Measurements from ENCODE around the gene SORCS3.

The SORCS3 gene

DNA sequence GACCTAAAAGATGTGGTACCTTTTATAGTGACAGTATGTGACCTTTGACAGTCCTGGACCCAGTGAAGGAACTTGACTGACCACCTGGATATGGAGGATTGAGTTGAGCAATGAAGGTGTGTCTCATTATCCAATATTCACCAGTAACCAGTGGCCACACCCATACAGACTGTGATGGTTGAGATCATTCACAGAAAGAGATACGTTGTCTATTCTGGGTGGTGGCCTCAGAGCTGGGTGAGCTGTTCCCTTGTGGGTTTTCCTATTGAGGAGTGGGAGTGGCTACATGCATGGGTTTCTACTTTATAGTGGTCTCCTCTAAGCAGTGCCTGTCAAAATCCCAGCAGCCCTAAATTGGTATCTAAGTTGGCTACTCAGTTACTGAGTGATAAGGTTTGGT lies 507.4 kb downstream of the SORCS3 start:
- no peak for DNase-seq
- ATAC-seq = no peak
- no peaks in the 10 kb centered on the region for H3K9me3 Mint-ChIP-seq
- H3K4me3 Mint-ChIP-seq = no peak overlapping the region
- H3K36me3 Mint-ChIP-seq (ENCODE audit: low read depth) = no peaks in the 10 kb centered on the region
- H3K27ac Mint-ChIP-seq = no peak overlapping the region
- H3K27me3 Mint-ChIP-seq = no peaks in the 10 kb centered on the region
- H3K4me1 Mint-ChIP-seq = no peaks in the 10 kb centered on the region

DNA sequence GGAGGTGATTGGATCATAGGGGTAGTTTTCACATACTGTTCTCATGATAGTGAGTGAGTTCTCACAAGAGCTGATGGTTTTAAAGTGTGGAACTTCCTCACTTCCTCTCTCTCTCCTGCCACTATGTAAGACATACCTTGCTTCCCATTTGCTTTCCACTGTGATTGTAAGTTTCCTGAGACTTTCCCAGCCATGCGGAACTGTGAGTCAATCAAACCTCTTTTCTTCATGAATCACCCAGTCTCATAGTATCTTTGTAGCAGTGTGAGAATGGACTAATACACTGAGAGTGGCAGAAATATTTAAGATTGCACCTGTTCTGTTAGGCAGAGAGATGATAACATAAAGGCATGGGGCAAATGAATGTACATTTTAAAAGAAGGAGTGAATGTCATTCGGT lies 507.8 kb downstream of the SORCS3 start:
- H3K27me3 Mint-ChIP-seq = no peaks in the 10 kb centered on the region
- no peaks in the 10 kb centered on the region for H3K9me3 Mint-ChIP-seq
- no peak overlapping the region for H3K4me3 Mint-ChIP-seq
- H3K36me3 Mint-ChIP-seq (ENCODE audit: low read depth) = no peaks in the 10 kb centered on the region
- DNase-seq = no peak
- H3K27ac Mint-ChIP-seq = no peak overlapping the region
- no peak for ATAC-seq
- H3K4me1 Mint-ChIP-seq = no peaks in the 10 kb centered on the region

DNA sequence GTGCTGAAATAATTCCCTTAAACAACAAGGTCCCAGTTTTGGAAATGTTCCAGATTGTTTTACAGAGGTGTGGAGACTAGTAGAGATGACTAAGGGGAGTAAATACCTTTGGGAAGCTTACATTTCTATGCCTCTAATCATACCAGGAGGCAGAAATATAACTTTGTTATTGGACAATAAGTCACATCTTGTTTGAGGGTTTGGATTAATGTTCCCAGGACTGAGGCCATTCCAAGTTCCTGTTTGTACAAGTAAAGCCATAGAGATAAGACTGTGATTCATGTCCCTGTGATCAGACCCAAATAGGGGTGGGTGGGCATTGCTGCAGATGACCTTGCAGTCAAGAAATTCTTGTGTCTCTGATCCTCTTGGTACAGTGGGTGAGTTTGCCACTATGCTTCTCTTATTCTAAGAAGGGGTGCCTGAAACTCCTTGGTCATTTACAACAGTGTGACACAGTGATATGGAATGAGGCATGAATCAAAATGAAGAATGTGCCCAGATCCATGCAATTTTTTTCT lies 508.3 kb downstream of the SORCS3 start:
- H3K27ac Mint-ChIP-seq = no peak overlapping the region
- no peaks in the 10 kb centered on the region for H3K4me1 Mint-ChIP-seq
- no peaks in the 10 kb centered on the region for H3K36me3 Mint-ChIP-seq (ENCODE audit: low read depth)
- no peaks in the 10 kb centered on the region for H3K27me3 Mint-ChIP-seq
- no peaks in the 10 kb centered on the region for H3K9me3 Mint-ChIP-seq
- DNase-seq = no peak
- ATAC-seq = no peak
- H3K4me3 Mint-ChIP-seq = no peak overlapping the region

DNA sequence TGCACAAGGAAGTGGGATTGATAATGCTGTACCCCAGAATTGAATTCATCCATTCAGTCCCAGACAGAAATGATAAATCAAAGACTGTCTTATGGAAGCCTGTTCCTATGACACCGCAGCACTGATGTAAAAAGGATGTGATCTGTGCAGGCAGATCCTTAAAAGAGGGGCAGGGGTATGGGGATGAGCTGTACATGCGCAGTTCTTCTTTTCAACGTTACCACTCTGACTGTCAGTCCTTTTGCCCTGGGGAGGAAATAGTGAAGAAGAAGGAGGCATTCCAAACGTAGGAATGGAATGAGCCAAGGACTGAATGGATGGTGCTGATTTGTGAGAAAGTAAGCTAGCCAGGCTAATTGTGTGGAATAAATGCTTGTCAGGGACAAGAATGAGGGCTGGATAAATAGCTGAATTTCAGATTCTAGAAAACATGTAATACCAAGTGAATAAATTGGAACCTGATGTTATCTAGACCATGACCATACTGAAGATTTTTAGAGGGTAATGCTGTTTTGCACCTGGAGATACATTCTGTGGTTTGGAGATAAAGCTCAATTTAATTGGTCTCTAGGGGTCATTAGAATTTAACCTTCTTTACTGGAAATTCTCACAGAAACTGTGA lies 509.3 kb downstream of the SORCS3 start:
- ATAC-seq = no peak
- no peak for DNase-seq
- no peaks in the 10 kb centered on the region for H3K36me3 Mint-ChIP-seq (ENCODE audit: low read depth)
- H3K4me1 Mint-ChIP-seq = no peaks in the 10 kb centered on the region
- no peak overlapping the region for H3K4me3 Mint-ChIP-seq
- H3K27ac Mint-ChIP-seq = no peak overlapping the region
- no peaks in the 10 kb centered on the region for H3K27me3 Mint-ChIP-seq
- no peaks in the 10 kb centered on the region for H3K9me3 Mint-ChIP-seq

DNA sequence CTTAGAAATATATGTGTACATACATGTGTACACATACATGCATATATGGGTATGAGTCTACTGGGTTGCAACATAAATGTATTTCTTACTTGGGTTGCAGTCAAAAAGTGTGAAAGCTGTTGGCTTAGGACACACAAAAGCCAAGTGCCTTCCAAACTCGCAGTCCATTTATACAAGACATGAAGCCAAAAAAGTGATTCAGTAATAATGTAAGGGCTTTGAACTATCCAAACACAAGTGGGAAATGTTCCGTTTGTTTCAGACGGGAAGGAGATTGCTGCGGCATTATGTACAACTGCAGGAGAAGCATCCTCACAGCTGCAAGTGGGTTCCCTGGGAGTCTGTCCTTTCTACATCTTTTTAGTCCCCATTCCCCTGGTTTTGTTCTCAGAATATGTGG lies 513.6 kb downstream of the SORCS3 start:
- DNase-seq (no peak), ATAC-seq (no peak)
- Mint-ChIP-seq H3K27me3 (no peaks in the 10 kb centered on the region), H3K9me3 (no peaks in the 10 kb centered on the region), H3K4me1 (no peaks in the 10 kb centered on the region), H3K27ac (no peak overlapping the region), H3K36me3 (ENCODE audit: low read depth) (no peaks in the 10 kb centered on the region), H3K4me3 (no peak overlapping the region)

GRCh38 chr10:105159268-105159667 lies 518.2 kb downstream of the SORCS3 start:
- Mint-ChIP-seq H3K27ac (no peak overlapping the region), H3K4me3 (no peak overlapping the region), H3K4me1 (no peaks in the 10 kb centered on the region), H3K9me3 (no peaks in the 10 kb centered on the region), H3K36me3 (ENCODE audit: low read depth) (no peaks in the 10 kb centered on the region), H3K27me3 (no peaks in the 10 kb centered on the region)
- DNase-seq = no peak
- ATAC-seq = no peak

DNA sequence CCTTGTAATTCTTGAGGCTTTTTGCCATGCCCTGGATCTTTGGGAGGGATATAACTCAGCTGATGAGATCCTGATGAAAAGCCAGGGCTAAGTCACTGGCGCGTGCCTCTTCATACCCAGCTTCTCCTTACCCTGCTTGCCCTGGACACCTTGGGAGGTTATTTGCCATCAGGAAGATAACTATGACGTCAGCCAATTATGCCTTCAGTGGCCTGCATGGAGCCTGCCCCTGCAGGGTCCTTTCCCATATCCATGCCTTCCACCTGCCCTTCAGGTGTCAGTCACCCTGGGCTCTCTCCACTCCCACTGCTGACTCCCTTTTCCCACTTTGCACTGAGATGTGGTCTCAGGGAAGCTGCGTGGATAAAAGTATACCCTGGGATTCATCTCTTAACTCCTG lies 520.1 kb downstream of the SORCS3 start:
- Mint-ChIP-seq H3K27me3 (no peaks in the 10 kb centered on the region), H3K27ac (no peak overlapping the region), H3K36me3 (ENCODE audit: low read depth) (no peaks in the 10 kb centered on the region), H3K9me3 (no peaks in the 10 kb centered on the region), H3K4me3 (no peak overlapping the region), H3K4me1 (no peaks in the 10 kb centered on the region)
- ATAC-seq (no peak), DNase-seq (no peak)

GRCh38 chr10:105161767-105162166 lies 520.7 kb downstream of the SORCS3 start:
- Mint-ChIP-seq H3K27ac (no peak overlapping the region), H3K9me3 (no peaks in the 10 kb centered on the region), H3K4me3 (no peak overlapping the region), H3K4me1 (no peaks in the 10 kb centered on the region), H3K36me3 (ENCODE audit: low read depth) (no peaks in the 10 kb centered on the region), H3K27me3 (no peaks in the 10 kb centered on the region)
- DNase-seq (no peak), ATAC-seq (no peak)

- H3K27ac Mint-ChIP-seq = no peak overlapping the region
- H3K27me3 Mint-ChIP-seq = no peaks in the 10 kb centered on the region
- ATAC-seq (no peak), DNase-seq (no peak)
- H3K4me1 Mint-ChIP-seq = no peaks in the 10 kb centered on the region
- no peak overlapping the region for H3K4me3 Mint-ChIP-seq
- H3K36me3 Mint-ChIP-seq (ENCODE audit: low read depth) = no peaks in the 10 kb centered on the region
- H3K9me3 Mint-ChIP-seq = peaks cover 10% of the 10 kb centered on the region
Observed at GRCh38 chr10:105170521-105170920, 529.4 kb downstream of the SORCS3 start.

DNA sequence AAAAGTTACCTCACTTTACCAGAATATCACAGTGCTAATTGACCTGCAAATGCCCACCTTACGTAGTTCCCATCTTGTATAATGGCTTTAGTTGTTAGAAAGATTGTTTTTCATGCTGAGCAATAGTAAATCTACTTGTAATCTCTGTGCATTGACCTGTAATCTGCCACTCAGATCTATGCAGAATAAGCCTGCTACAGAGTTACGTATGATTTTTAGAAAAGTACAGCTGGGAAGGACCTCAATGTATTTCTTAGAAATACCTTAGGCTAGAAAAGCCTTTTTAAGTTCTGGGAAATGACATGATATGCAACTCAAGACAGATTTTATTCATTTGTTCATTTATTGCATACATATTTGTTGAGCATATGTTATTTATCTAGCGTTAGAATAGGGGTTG lies 530.9 kb downstream of the SORCS3 start:
- H3K4me1 Mint-ChIP-seq = no peaks in the 10 kb centered on the region
- no peak for ATAC-seq
- DNase-seq = no peak
- H3K27me3 Mint-ChIP-seq = no peaks in the 10 kb centered on the region
- peaks cover 10% of the 10 kb centered on the region for H3K9me3 Mint-ChIP-seq
- H3K27ac Mint-ChIP-seq = no peak overlapping the region
- H3K4me3 Mint-ChIP-seq = no peak overlapping the region
- H3K36me3 Mint-ChIP-seq (ENCODE audit: low read depth) = no peaks in the 10 kb centered on the region

GRCh38 chr10:105181626-105182025 lies 540.5 kb downstream of the SORCS3 start:
- Mint-ChIP-seq H3K4me1 (no peaks in the 10 kb centered on the region), H3K36me3 (ENCODE audit: low read depth) (no peaks in the 10 kb centered on the region), H3K27me3 (no peaks in the 10 kb centered on the region), H3K4me3 (no peak overlapping the region), H3K27ac (no peak overlapping the region), H3K9me3 (no peaks in the 10 kb centered on the region)
- ATAC-seq (no peak), DNase-seq (no peak)

- Mint-ChIP-seq H3K4me1 (no peaks in the 10 kb centered on the region), H3K27me3 (no peaks in the 10 kb centered on the region), H3K27ac (no peak overlapping the region), H3K9me3 (no peaks in the 10 kb centered on the region), H3K4me3 (no peak overlapping the region), H3K36me3 (ENCODE audit: low read depth) (no peaks in the 10 kb centered on the region)
- no peak for DNase-seq
- ATAC-seq = no peak
Observed at GRCh38 chr10:105183536-105183935, 542.4 kb downstream of the SORCS3 start.

GRCh38 chr10:105185161-105185560 lies 544.1 kb downstream of the SORCS3 start:
- Mint-ChIP-seq H3K36me3 (ENCODE audit: low read depth) (no peaks in the 10 kb centered on the region), H3K9me3 (no peaks in the 10 kb centered on the region), H3K27me3 (no peaks in the 10 kb centered on the region), H3K4me3 (no peak overlapping the region), H3K27ac (no peak overlapping the region), H3K4me1 (no peaks in the 10 kb centered on the region)
- DNase-seq (no peak), ATAC-seq (no peak)

DNA sequence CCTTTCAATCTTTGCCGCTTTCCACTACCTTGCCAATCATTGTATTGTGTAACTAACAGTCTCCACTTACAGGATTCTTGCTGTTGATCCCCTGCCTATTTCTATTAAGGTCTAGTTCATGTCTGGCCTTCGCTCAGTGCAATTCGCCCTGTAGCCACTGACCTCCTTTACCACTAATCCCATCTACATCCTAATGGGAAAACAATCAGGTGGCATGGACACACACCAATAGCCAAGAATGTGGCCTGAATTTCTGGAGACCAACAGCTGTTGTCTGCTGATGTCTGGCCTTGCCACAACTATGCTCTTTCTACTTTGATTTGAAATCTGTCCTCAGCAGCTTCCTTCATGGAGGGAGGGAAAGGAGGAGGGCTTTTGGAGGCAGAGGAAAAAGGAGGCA lies 546.2 kb downstream of the SORCS3 start:
- no peaks in the 10 kb centered on the region for H3K9me3 Mint-ChIP-seq
- H3K4me1 Mint-ChIP-seq = no peaks in the 10 kb centered on the region
- no peak overlapping the region for H3K4me3 Mint-ChIP-seq
- no peaks in the 10 kb centered on the region for H3K36me3 Mint-ChIP-seq (ENCODE audit: low read depth)
- H3K27me3 Mint-ChIP-seq = no peaks in the 10 kb centered on the region
- DNase-seq (no peak), ATAC-seq (no peak)
- no peak overlapping the region for H3K27ac Mint-ChIP-seq

DNA sequence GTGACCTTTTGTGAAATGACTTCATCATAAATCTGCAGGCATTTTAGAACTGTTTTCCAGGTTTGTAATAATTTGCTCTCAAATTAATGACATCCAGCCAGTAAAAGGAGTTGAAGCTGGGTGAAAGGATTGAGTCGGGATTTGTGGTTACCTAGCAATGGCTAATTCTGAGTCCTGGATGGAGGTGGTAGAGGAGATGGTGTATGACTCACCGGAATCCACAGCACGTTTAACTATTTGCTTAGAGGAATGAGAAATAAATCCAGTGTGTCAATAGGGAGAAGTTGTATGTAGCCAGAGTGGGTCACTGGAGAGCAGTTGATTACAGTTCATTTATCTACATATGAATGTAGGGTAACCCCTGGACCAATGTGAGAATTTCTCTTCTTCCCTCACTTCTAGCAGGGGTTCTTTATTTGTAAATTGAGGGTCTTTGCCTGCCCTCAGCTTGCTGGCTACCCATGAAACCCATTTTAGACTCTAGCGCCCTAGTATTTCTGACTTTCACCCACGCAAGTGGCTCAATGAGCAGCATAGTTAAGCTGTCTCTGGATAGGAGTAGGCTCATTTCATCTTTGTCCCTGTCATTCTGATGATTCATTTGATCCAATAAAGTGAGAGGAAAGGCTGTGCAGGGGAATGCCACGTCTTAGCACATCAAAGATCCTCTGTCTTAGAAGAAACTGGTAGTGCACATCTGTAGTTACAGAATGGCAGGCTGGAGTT lies 547.8 kb downstream of the SORCS3 start:
- H3K27me3 Mint-ChIP-seq = no peaks in the 10 kb centered on the region
- H3K27ac Mint-ChIP-seq = no peak overlapping the region
- H3K4me3 Mint-ChIP-seq = no peak overlapping the region
- ATAC-seq (no peak), DNase-seq (no peak)
- H3K4me1 Mint-ChIP-seq = no peaks in the 10 kb centered on the region
- H3K9me3 Mint-ChIP-seq = no peaks in the 10 kb centered on the region
- H3K36me3 Mint-ChIP-seq (ENCODE audit: low read depth) = no peaks in the 10 kb centered on the region

DNA sequence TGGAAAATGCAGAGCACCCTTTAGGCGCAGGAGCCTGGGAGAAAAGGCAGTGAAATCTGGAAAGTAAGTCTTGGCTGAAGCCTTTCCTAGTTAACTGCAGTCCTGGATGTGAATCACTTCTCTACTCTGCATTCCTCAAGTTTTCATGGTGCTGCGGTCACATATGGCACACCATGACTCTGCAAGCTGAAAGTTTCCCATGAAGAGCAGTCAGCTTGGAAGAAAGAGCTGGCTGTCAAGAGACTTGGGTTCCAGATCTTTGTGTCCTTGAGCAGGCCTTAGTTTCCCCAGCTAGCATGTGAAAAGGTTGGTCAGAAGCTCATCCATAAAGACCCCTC lies 548.3 kb downstream of the SORCS3 start:
- H3K4me1 Mint-ChIP-seq = no peaks in the 10 kb centered on the region
- H3K36me3 Mint-ChIP-seq (ENCODE audit: low read depth) = no peaks in the 10 kb centered on the region
- ATAC-seq (no peak), DNase-seq (no peak)
- no peak overlapping the region for H3K4me3 Mint-ChIP-seq
- H3K9me3 Mint-ChIP-seq = no peaks in the 10 kb centered on the region
- no peak overlapping the region for H3K27ac Mint-ChIP-seq
- H3K27me3 Mint-ChIP-seq = no peaks in the 10 kb centered on the region
